HG03354 (cell line): ENCODE data around the gene HTT.
"Not testable (repeated sequence)": the region's sequence is repeated elsewhere in the genome, so short reads cannot be mapped to it uniquely, and the experiment has no call there.

Experiments used
- ATAC-seq: cut with Tn5 transposase; IDR thresholded peaks from one replicate; pipeline ENCODE4 v1.9.1; 2021; ENCODE audit warnings: mild to moderate bottlenecking; ENCODE audit not compliant: unreplicated experiment, poor library complexity, severe bottlenecking

Gene HTT

GRCh38 chr4:3074846-3075651 lies 568 bp downstream of the HTT start:
- peak; percentile 18 for ATAC-seq

GRCh38 chr4:3075652-3075981 lies 1.1 kb downstream of the HTT start:
- no peak for ATAC-seq

- ATAC-seq, result peak; percentile 30
Measured at GRCh38 chr4:3077796-3078195, 3.3 kb downstream of the HTT start.

DNA sequence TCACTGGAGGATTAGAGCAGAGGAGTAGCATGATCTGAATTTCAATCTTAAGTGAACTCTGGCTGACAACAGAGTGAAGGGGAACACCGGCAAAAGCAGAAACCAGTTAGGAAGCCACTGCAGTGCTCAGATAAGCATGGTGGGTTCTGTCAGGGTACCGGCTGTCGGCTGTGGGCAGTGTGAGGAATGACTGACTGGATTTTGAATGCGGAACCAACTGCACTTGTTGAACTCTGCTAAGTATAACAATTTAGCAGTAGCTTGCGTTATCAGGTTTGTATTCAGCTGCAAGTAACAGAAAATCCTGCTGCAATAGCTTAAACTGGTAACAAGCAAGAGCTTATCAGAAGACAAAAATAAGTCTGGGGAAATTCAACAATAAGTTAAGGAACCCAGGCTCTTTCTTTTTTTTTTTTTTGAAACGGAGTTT lies 5.2 kb downstream of the HTT start:
- peak; percentile 27 for ATAC-seq

DNA sequence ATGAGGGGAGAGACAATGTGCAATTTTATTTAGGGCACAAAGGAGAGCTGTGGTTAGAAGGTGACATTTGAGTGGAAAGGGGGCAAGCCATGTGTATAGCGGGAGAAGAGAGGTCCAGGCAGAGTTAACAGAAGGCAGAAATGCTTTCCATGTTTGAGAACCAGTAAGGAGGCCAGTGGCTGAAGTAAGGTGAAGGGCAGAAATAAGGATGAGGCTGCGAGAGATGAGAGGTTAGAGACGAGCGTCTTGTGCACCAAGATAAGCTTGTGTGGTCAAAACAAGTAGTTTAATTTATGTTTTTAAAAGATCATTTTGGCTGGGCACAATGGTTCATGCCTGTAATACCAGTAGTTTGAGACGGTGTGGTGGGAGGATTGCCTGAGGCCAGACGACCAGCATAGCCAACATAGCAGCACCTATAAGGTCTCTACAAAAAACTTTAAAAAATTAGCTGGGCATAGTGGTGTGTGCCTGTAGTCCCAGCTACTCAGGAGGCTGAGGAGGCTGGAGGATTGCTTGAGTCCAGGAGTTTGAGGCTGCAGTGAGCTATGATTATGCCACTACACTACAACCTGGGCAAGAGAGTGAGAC lies 8.5 kb downstream of the HTT start:
- ATAC-seq, result no peak

DNA sequence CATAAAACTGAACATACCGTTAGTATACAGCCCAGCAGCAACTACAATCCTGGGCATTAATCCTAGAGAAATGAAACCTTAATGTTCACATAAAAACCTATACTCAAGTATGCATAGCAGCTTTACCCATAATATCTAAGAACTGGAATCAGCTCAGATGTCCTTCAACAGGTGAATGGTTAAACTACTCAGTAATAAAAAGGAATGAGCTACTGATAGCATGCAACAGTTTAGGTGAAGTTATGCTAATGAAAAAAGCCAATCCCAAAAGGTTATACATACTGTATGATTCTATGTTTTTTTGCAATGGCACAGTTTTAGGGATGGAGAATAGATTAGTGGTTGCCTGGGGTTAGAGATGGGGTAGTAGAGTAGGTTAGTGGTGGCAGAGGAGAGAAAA lies 9.3 kb downstream of the HTT start:
- ATAC-seq, result no peak

DNA sequence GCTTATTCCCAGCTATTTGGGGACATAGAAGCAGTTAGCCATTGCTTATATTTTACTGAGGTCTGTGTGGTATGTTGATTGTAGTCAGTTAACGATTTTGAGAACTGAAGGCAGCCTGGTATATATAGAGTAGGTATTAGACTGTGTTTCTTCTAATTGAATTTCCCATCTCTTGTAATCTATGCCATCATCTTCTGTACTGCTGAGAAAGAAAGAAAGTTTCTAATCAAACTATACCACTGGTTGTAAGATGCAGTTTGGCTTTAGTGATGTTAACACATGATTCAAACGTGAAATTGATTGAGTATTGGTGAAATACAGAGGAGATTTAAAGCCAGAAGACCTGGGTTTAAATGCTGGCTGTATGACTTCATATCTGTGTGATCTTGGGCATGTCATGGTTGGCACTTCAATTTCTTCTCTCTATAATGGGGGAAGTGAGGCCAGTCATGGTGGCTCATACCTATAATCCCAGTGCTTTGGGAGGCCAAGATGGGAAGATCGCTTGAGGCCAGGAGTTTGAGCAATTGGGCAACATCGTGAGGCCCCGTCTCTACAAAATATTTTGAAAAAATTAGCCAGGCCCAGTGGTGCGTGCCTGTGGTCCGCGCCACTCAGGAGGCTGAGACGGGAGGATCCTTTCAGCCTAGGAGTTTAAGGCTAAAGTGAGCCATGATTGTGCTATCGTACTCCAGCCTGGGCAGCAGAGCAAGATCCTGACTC lies 11.6 kb downstream of the HTT start:
- ATAC-seq, result peak; percentile 24

DNA sequence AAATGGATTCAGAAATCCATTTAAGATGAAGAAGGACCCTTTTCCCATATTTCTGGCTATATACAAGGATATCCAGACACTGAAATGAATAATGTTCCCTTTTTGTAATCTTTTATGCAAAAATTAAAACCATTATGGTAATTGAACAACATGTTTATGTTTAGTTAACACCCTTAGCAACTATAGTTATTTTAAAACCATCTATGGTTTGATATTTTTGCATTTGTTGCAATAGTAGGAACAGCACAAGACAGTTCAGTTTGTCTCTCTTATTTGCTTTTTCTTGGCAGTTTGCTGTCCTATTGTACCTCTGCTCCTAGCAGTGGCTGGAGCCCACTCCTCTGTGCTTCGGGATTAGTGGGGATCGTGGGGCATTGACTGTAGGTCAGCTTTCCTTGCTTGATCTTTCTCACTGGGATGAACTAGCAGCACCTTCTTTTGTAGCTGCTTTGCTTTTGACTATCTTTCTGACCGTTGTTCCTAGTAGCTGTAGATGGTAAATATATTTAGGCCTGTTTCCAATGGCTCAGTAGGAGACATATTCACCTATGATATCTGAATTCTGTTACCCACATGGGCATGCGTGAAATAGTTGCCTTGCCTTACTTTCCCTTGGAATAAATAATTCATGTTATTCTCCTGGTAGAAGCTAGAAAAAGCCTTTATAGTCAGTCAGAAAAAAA lies 12.8 kb downstream of the HTT start:
- ATAC-seq, result no peak

DNA sequence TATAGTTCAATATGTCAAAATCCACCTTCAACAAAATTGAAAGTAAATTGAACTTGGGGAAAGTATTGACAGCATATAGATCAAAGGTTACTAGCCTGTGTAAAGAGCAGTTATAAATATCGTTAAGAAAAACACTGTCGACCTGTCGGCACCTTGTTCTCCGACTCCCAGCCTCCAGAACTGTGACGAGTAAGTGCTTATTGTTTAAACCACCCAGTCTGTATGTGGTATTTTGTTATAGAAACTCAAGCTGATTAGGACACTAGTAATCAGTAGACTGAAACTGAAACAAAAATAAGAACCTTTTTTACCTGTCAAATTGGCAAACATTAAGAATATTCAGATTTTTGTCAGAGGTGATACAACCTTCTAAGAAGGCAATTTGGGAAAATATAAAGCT lies 17.0 kb downstream of the HTT start:
- ATAC-seq, result no peak

DNA sequence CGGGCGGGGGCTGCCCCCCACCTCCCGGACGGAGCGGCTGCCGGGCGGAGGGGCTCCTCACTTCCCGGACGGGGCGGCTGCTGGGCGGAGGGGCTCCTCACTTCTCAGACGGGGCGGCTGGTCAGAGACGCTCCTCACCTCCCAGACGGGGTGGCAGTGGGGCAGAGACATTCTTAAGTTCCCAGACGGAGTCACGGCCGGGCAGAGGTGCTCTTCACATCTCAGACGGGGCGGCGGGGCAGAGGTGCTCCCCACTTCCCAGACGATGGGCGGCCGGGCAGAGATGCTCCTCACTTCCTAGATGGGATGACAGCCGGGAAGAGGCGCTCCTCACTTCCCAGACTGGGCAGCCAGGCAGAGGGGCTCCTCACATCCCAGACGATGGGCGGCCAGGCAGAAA lies 20.2 kb downstream of the HTT start:
- not testable (repeated sequence) for ATAC-seq

DNA sequence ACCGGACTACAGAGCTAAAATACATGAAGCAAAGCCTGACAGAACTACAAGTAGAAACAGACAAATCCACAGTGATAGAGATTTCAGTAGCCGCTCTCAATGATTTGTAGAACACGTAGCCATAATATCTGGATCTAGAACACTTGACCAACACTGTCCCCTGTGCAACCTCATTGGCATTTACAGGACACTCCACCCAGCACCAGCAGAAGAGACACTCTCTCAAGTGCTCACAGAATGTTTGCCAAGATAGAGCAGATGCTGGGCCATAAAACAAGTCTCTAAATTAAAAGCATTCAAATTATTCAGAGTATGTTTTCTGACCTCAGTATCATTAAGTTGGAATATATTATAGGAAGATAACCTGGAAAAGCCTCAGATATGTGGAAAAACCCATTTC lies 21.7 kb downstream of the HTT start:
- ATAC-seq, result no peak

GRCh38 chr4:3098346-3098745 lies 23.9 kb downstream of the HTT start:
- no peak for ATAC-seq

- ATAC-seq, result peak; percentile 95
Measured at GRCh38 chr4:3106339-3107186, 32.1 kb downstream of the HTT start.

GRCh38 chr4:3107271-3107670 lies 32.8 kb downstream of the HTT start:
- no peak for ATAC-seq

GRCh38 chr4:3107691-3108121 lies 33.2 kb downstream of the HTT start:
- ATAC-seq, result no peak

DNA sequence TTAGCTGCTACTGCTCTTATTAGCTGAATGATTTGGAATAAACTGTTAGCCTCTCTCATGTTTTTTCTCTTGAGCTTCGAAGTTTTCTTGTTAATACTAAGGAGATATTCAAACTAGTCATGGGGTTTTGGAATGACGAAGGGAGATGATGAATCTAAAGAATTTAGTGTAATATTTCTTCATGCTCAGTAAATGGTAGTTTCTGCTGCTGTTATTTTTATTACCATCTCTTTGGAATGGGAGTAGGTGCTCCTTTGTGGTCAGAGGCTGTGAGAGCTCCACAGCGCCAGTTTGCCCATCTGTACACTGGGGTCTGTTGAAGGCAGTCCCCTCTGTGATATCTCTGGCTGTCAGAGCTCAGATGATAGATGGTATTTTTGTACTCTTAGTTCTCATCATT lies 33.7 kb downstream of the HTT start:
- no peak for ATAC-seq

DNA sequence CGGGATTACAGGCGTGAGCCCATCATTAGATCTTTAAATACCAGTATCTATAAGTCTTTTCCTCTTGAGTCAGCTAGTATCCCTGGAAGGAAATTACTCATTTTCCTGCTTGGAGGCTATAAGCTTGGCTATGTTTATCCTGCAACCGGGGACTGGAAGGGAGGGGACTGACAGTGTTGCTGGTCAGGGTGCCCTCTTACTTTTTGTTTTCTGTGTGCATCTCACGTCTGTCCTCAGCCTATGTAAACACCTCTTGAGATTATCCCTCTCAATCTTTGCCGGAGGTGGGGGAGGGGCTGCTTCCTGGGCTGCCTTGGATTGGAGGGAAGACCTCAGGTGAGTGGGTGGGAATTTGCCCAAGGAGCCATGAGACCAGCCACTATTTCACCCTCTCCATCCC lies 37.0 kb downstream of the HTT start:
- no peak for ATAC-seq

GRCh38 chr4:3112201-3112600 lies 37.7 kb downstream of the HTT start:
- ATAC-seq, result no peak

DNA sequence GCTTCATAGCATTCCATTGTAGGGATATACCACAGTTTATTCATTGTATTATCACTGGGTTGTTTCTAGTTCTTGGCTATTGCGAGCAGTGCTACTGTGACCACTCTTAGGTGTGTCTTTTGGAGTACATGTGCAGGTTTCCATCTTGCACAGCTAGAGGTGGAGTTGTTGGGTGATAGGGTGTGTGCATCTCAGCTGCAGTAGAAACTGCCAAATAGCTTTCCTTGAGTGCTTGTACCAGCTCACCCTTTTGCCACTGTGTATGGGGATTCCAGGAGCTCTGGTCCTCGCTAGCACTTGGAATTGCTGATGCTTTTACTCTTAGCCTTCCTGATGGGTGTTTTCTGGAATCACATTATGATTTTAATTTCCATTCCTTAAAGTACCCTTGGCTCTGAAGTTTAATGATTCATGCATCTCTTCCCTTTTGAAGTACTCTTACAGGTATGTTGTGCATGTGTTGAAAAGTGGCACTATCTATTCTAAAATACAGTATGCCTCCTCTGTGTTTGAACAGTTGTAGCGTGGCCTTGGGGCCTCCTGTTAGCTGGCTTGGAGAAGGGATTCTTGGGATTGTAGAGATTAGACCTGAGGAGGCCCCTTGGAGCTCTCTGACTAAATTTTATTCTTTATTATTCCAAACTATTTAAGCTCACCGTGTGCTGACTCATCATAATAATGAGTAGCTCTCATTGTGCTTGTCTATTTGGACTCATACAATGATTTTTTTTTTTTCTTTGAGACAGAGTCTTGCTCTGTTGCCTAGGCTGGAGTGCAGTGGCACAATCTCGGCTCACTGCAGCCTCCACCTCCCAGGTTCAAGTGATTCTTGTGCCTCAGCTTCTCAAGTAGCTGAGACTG lies 38.4 kb downstream of the HTT start:
- no peak for ATAC-seq
